Measurements from ENCODE around the gene ITLN2. TPM values are rescaled to one million over a fixed set of nuclear protein-coding genes. Genes with fewer than 3 reads are reported as not detected.
"Not testable (repeated sequence)": the region's sequence is repeated elsewhere in the genome, so short reads cannot be mapped to it uniquely, and the experiment has no call there.

ITLN2 gene
- polyA plus RNA-seq, 4 donors = not detected

DNA sequence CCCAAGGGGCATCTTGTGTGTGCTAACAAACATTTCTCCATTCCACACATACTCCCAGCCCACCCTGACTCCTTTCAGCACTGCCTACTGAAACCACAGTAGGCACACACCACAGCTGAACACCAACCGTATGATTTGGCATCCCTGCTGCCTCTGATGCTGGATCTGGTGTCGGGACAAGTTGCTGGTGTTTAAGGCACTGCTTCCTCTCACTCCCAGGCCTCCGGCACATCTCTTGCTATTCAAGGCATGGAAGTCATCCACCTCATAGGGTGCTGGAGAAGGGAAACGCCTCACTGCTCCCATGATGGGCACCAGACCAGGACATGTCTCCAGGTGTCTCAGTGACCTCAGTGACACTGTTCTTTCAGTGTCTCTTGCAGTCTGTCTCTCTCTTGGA lies 2.4 kb upstream of the ITLN2 start:
- DNase-seq (ENCODE audit: low read depth in 4 of 4, low spot score in 3 of 4) = no peak

DNA sequence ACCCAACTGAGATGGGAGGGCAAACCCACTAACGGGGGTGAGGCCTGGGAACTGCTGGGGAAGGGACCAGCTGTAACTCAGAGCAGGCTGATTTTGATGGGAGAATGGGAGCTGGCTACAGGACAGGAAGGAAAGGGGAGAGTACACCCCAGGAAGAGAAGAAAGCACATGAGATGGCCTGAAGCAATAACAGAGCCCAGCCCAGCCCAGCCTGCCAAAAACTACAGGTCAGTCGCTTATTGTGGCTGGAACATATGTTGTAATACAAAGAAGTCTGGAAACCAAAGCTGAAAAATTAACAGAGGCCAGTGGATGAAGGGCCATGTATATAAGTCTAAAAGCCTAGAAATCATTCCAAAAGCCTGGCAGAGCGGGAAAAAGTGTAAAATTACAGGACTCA lies 1.6 kb downstream of the ITLN2 start:
- DNase-seq (ENCODE audit: low read depth in 4 of 4, low spot score in 3 of 4) = no peak

DNA sequence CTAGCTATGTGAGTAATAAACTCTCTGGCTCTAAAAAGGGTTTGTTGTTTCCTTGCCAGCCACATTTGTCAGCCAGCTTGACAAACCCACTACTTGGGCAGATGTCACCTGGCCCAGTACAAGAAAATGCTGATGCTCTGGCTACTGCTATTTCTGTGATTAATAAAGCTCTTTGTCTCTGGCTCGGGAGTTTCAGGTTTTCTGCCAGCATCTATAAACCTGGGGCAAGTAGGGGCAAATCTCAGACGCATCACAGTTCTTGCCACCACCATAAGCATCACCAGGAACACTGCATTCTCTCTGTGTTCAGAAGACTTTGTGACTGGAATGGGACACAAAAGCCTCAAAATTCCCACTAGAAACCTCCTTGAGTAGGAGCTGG lies 2.5 kb downstream of the ITLN2 start:
- no peak for DNase-seq (ENCODE audit: low read depth in 4 of 4, low spot score in 3 of 4)

DNA sequence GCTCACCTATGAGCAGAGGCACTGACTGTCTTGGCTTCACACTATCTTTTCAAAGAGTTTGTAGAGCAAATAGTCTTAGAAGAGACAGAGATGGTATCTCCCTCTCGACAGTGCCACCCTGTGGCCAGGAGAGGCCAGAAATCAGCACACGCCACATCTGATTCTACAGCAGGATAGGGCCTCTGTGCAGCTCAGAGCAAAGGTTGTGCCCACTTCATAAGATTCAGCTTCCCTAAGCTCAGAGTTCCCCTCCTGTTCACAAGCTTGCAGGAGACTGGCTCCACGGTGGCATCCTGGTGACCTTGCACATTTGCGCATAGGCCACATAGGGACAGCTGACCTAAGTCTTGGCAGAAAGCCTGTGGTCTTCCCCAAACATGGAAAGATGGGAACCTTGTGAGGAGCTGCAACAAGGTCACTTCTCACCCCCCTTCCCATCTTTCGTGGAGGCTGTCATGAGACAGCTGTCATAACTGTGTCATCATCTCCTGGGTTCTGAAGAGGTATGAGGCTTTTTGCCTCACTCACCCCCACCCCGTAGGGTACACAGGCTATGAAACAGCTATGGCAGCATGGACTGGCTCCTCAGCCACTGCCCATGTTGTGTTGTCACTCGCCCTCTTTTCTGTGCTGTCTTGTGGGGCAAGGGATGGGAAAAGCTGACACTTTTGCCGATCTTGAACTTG lies 3.0 kb downstream of the ITLN2 start:
- peak; percentile 20 to 41 (median 37) for DNase-seq (ENCODE audit: low read depth in 4 of 4, low spot score in 3 of 4)

DNA sequence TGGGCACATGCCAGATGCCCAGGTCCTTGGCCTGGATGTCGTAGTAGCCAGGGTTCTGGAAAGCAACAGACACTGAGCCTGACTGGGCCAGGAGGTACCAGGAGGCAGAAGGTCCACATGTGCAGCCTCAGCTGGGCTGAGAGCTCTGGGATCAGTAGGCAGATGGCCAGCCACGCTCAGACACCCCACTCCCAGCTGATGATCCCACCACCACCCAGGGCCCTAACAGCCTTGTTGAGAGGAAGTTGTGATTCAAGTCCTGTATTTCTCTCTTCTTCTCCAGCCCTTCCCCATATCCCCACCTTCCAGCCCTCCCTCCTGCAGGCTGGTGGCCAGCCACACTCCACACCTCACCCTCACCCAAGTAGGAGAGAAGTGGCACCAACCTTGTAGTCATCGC lies 4.0 kb downstream of the ITLN2 start:
- DNase-seq (ENCODE audit: low read depth in 4 of 4, low spot score in 3 of 4) = no peak

DNA sequence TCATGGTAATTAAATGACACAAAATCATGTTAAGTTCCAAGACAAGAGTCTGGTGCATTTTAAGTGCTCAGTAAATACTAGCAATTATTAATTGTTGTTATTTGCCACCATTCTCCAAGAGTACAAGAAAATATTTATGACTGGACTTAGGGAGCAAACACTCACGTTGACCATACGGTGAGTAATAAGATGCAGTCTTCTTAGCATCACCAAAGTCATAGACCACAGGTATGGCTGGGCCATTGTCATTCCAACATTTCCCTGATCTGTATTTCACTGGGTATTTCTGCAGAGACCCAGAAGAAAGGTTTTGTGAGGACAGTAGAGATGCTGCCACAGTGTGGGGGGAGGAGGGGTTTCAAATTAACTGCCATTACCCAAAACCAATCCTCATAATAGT lies 4.7 kb downstream of the ITLN2 start:
- DNase-seq (ENCODE audit: low read depth in 4 of 4, low spot score in 3 of 4) = no peak

DNA sequence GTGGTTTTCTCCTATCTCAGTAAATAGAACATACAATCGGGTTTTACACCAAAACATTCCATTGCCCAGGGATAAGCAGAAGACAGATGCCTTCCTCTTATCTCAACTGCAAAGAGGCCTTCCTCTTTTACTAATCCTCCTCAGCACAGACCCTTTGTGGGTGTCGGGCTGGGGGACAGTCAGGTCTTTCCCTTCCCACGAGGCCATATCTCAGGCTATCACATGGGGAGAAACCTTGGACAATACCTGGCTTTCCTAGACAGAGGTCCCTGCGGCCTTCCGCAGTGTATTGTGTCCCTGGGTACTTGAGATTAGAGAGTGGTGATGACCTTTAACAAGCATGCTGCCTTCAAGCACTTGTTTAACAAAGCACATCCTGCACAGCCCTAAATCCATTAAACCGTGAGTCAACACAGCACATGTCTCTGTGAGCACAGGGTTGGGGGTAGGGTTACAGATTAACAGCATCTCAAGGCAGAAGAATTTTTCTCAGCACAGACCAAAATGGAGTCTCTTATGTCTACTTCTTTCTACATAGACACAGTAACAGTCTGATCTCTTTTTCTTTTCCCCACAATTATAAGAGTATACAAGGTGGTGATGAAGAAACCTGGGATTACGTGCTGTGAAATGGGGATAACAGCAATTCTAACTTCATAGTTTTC lies 5.3 kb downstream of the ITLN2 start:
- DNase-seq (ENCODE audit: low read depth in 4 of 4, low spot score in 3 of 4) = not testable (repeated sequence)

DNA sequence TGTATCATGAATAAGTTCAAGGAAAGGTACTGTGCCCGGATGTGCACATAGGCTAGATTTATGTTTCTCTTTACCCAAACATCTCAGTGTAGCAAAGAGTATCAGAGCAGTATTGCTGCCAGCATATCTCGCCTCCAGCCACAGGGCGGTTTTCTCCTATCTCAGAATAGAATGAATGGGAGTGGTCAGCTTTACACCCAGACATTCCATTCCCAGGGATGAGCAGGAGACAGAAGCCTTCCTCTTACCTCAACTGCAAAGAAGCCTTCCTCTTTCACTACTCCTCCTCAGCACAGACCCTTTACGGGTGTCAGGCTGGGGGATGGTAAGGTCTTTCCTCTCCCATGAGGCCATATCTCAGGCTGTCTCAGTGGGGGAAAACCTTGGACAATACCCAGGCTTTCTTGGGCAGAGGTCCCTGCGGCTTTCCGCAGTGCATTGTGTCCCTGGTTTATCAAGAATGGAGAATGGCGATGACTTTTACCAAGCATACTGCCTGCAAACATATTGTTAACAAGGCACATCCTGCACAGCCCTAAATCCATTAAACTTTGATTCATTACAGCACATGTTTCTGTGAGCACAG lies 7.3 kb downstream of the ITLN2 start:
- DNase-seq (ENCODE audit: low read depth in 4 of 4, low spot score in 3 of 4) = not testable (repeated sequence)

DNA sequence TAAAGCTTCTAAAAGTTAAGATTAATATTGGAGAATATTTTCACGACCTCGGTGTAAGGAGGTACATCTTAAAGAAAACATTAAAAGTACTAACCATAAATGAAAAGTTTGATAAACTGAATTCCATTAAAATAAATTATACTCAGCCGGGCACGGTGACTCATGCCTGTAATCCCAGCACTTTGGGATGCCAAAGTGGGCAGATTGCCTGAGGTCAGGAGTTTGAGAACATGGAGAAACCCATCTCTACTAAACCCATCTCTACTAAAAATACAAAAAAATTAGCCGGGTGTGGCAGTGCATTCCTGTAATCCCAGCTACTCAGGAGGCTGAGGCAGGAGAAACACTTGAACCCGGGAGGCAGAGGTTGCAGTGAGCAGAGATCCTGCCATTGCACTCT lies 8.7 kb downstream of the ITLN2 start:
- not testable (repeated sequence) for DNase-seq (ENCODE audit: low read depth in 4 of 4, low spot score in 3 of 4)

DNA sequence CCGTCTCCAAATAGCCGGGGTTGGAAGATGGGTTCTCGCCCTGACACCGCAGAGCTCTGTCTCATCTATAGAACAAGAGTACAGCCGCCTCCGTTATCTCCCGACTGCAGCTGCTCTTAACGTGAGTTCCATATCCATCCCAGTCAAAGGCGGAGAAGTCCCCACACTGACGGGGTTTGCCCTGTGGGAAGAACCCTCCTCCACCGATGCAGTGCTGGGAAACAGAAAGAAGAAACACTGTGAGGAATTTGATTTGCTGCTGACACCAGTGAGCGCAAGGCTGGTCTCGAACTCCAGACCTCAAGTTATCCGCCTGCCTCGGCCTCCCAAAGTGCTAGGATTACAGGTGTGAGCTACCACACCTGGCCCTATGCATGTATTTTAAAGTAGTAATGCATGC lies 9.5 kb downstream of the ITLN2 start:
- no peak for DNase-seq (ENCODE audit: low read depth in 4 of 4, low spot score in 3 of 4)

DNA sequence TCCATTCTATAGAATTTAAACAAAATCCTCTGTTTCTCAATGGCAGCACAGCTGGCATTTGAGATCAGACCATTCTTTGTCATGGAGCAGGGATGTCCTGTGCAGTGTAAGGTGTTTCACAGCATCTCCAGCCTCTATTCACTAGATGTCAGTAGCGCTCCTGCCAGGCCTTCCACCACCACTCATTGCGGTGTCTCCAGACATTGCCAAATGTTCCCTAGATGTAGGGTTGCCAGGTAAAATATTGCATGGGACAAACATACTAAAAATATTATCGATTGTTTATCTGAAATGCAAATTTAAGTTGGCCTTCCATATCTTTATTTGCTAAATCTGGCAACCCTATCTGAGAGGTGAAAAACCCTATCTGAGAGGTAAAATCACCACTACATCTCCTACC lies 11.7 kb downstream of the ITLN2 start:
- DNase-seq (ENCODE audit: low read depth in 4 of 4, low spot score in 3 of 4) = no peak

DNA sequence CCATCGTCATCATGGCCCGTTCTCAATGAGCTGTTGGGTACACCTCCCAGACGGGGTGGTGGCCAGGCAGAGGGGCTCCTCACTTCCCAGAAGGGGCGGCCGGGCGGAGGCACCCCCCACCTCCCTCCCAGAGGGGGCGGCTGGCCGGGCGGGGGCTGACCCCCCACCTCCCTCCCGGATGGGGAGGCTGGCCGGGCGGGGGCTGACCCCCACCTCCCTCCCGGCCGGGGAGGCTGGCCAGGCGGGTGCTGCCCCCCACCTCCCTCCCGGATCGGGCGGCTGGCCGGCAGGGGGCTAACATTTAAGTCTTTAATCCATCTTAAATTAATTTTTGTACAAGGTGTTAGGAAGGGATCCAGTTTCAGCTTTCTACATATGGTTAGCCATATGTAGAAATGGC lies 17.9 kb downstream of the ITLN2 start:
- not testable (repeated sequence) for DNase-seq (ENCODE audit: low read depth in 4 of 4, low spot score in 3 of 4)

DNA sequence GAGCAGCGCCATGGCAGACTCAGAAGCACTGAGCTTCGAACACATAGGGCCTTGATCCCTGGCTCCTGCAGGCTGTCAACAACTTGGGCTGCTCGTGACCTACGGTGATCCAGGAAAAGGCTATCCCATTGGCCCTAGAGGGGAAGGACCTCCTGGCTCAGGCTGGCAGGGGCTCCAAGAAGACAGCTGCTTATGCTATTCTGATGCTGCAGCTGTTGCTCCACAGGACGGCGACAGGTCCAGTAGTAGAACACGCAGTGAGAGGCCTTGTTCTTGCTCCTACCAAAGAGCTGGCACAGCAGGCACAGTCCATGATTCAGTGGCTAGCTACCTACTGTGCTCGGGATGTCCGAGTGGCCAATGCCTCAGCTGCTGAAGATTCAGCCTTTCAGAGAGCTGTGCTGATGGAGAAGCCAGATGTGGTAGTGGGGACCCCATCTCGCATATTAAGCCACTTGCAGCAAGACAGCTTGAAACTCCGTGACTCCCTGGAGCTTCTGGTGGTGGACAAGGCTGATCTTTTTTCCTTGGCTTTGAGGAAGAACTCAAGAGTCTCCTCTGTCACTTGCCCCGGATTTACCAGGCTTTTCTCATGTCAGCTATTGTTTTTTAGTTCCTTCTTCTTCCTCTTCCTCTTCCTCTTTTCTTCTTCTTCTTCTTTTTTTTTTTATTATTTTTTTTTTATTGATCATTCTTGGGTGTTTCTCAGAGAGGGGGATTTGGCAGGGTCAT lies 18.9 kb downstream of the ITLN2 start:
- no peak for DNase-seq (ENCODE audit: low read depth in 4 of 4, low spot score in 3 of 4)

DNA sequence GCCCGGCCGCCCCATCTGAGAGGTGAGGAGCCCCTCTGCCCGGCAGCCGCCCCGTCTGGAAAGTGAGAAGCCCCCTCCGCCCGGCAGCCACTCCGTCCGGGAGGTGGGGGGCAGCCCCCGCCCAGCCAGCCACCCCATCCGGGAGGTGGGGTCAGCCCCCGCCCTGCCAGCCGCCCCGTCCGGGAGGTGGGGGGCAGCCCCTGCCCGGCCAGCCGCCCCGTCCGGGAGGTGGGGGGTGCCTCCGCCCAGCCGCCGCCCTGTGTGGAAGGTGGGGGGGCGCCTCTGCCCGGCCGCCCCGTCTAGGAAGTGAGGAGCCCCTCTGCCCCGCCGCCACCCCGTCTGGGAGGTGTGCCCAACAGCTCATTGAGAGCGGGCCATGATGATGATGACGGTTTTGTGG lies 21.3 kb downstream of the ITLN2 start:
- not testable (repeated sequence) for DNase-seq (ENCODE audit: low read depth in 4 of 4, low spot score in 3 of 4)

DNA sequence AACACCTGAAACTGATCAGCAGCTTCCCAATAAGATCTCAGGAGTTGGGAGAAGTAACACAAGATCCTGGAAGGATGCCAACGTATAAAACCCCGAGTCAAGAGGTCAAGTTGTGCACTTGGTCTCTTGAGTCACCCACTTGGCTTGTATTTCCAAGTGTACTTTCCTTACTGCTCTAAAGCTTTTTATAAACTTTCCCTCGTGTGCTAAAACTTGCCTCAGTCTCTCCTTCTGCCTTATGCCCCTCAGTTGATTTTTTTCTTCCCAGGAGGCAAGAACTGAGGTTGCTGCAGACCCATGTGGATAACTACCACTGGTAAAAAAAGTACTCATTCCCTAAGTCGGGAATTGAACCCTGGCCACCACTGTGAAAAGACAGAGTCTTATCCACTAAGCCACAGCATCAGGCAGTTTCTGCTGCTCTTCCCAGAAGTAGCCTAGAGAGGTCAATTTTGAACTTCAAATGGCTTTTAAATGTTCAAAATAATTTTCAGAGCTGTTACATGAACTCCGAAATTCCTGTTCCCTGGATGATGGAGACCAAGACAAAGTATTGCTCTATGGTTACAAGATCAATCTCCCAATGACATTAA lies 28.9 kb downstream of the ITLN2 start:
- no peak for DNase-seq (ENCODE audit: low read depth in 4 of 4, low spot score in 3 of 4)

DNA sequence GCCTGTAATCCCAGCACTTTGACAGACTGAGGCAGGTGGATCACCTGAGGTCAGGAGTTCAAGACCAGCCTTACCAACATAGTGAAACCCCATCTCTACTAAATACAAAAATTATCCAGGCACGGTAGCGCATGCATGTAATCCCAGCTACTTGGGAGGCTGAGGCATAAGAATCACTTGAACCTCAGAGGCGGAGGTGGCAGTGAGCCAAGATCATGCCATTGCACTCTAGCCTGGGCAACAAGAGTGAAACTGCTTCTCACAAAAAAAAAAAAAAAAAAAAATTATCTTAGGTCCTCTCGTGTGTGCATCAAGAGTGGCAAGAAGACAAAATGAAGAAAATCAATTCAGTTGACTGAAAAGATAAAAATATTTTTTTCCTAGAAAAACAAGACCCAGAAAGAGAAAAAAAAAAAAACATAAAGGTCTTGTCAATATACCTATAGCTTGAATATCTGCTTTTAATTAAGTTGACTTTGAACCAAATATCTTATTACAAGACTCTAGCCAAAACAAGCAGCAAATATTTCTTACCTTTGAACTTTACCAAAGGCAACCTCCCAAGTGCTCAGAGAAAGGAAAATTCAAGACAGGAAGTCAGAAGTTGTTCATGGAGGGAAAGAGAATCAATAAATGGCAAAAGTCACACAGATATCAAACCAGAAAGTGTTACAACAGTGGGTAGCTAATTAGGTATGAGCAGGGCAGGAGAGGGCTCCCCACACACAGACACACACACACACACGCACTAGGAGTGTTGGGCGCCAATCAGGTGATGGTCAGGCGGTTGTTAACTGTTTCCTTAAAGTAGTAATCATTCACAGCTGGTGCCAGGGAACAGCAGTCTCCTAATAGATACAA lies 29.6 kb downstream of the ITLN2 start:
- no peak for DNase-seq (ENCODE audit: low read depth in 4 of 4, low spot score in 3 of 4)

DNA sequence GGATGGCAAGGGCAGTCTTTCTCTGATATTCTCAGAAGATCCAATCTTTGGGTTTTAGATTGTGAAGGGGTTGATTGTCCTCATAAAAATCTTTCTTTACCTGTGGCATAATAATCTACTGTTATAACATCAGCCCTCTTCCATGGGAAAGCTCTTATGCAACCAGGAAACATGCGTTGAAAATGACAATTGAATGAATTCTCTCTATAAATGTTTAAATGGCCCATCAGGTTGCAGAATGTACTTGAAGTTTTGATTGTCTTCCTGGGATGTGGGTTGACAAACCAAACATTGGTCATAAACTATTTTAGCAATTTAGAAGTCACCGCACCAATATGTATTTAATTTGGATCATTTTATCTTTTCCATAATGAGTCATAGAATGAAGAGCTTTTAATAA lies 37.9 kb downstream of the ITLN2 start:
- no peak for DNase-seq (ENCODE audit: low read depth in 4 of 4, low spot score in 3 of 4)

DNA sequence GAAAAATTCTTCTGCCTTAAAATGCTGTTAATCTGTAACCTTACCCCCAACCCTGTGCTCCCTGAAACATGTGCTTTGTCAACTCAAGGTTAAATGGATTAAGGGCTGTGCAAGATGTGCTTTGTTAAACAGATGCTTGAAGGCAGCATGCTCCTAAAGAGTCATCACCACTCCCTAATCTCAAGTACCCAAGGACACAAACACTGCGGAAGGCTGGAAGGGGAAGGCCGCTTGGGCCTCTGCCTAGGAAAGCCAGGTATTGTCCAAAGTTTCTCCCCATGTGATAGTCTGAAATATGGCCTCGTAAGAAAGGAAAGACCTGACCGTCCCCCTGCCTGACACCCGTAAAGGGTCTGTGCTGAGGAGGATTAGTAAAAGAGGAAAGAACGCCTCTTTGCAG lies 41.4 kb downstream of the ITLN2 start:
- not testable (repeated sequence) for DNase-seq (ENCODE audit: low read depth in 4 of 4, low spot score in 3 of 4)

DNA sequence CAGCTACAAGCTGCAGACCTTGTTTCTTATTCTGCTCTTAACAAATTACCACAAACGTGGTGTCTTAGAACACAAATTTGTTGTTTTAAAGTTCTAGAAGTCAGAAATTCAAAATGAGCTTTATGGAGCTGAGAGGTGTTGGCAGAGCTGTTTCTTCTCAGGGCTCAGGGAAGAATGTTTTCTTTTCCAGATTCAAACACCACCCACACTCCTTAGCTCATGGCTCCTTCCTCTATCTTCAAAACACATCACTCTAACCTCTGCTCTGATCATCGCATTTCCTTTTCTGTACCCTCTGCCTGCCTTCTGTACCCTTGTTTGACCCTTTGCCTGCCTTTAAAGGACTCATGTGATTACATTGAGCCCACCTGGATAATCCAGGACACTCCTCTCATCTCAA lies 42.7 kb downstream of the ITLN2 start:
- no peak for DNase-seq (ENCODE audit: low read depth in 4 of 4, low spot score in 3 of 4)

DNA sequence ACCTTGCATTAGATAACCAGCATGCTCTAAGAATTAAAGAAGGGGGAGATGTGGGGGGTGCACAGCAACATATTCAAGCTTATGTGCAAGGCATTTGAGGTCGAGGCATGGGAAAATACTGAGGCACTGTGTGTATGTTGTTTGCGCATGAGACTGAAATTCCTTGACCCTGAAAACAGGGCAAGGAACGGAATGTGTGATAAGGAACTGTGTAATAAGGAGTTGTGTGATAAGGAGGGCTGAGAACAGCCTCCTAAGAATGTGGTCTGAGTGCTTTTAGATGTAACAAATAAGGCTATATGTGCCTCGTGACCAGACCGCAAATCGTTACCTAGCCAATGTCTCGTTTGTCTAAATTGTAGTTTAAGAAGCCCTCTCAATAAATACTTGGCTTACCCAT lies 43.2 kb downstream of the ITLN2 start:
- DNase-seq (ENCODE audit: low read depth in 4 of 4, low spot score in 3 of 4) = no peak

All from left renal pelvis (tissue), 4 donors.